ENCODE measurements around the gene LCNL1.

DNA sequence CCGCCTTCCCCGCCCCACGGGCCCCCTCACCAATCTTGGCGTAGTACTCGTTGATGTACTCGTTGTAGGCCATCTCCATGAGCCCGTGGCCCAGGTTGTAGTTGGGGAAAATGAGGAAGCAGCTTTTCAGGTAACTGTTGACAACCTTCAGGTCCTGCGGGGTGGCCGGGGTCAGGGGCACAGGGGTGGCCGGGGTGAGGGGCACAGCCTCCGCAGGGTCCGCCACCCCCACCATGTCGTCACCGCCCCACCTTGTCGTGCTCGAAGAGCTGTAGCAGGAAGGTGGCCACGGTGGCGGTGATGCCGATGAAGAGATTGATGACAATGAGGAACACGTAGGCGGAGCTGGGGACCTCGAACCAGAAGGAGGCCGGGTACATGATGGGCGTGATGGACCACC lies 28.4 kb downstream of the LCNL1 start:
- TF ChIP-seq, protein P1, sequence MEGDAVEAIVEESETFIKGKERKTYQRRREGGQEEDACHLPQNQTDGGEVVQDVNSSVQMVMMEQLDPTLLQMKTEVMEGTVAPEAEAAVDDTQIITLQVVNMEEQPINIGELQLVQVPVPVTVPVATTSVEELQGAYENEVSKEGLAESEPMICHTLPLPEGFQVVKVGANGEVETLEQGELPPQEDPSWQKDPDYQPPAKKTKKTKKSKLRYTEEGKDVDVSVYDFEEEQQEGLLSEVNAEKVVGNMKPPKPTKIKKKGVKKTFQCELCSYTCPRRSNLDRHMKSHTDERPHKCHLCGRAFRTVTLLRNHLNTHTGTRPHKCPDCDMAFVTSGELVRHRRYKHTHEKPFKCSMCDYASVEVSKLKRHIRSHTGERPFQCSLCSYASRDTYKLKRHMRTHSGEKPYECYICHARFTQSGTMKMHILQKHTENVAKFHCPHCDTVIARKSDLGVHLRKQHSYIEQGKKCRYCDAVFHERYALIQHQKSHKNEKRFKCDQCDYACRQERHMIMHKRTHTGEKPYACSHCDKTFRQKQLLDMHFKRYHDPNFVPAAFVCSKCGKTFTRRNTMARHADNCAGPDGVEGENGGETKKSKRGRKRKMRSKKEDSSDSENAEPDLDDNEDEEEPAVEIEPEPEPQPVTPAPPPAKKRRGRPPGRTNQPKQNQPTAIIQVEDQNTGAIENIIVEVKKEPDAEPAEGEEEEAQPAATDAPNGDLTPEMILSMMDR (optimal IDR thresholded peaks at IDR 0.05 in 1 of 3, IDR thresholded peaks at IDR 0.05 in 1 of 3, conservative IDR thresholded peaks at IDR 0.05 in 1 of 3; ENCODE audit: extremely low read depth in 1 of 3, insufficient read depth in 2 of 3, low read length in 3 of 3) = no peak
- no peak for TF ChIP-seq EZH2 (IDR thresholded peaks at IDR 0.05; ENCODE audit: low read length)
